Measurements from ENCODE around the gene NAPEPLD.
"Not testable (repeated sequence)": the region's sequence is repeated elsewhere in the genome, so short reads cannot be mapped to it uniquely, and the experiment has no call there.

The NAPEPLD gene

GRCh38 chr7:103159072-103159471 lies 10.2 kb upstream of the NAPEPLD start:
- not testable (repeated sequence) for H3K27ac ChIP-seq (ENCODE audit: low read depth in 2 of 2, low read length in 2 of 2); H3K9me3 ChIP-seq (ENCODE audit: control insufficient read depth in 2 of 2, low read length in 2 of 2); H3K9ac ChIP-seq (ENCODE audit: low read depth in 1 of 2, low read length in 2 of 2); H3K27me3 ChIP-seq (ENCODE audit: control insufficient read depth in 2 of 2, insufficient read depth in 2 of 2, low read length in 2 of 2); H3K4me1 ChIP-seq (ENCODE audit: control insufficient read depth in 2 of 2, insufficient read depth in 2 of 2, low read length in 2 of 2); H3K4me3 ChIP-seq (ENCODE audit: low read length in 2 of 2); H3K36me3 ChIP-seq (ENCODE audit: control insufficient read depth in 2 of 2, insufficient read depth in 2 of 2, low read length in 2 of 2)

- H3K9me3 ChIP-seq (ENCODE audit: control insufficient read depth in 2 of 2, low read length in 2 of 2); H3K9ac ChIP-seq (ENCODE audit: low read depth in 1 of 2, low read length in 2 of 2); H3K36me3 ChIP-seq (ENCODE audit: control insufficient read depth in 2 of 2, insufficient read depth in 2 of 2, low read length in 2 of 2); H3K27ac ChIP-seq (ENCODE audit: low read depth in 2 of 2, low read length in 2 of 2); H3K27me3 ChIP-seq (ENCODE audit: control insufficient read depth in 2 of 2, insufficient read depth in 2 of 2, low read length in 2 of 2): not testable (repeated sequence)
- H3K4me3 ChIP-seq (ENCODE audit: low read length in 2 of 2): peak overlapping the region in 1 of 2 donors; percentile 28
- peaks cover 13 to 20% of the 10 kb centered on the region in 2 donors for H3K4me1 ChIP-seq (ENCODE audit: control insufficient read depth in 2 of 2, insufficient read depth in 2 of 2, low read length in 2 of 2)
Observed at GRCh38 chr7:103155331-103156024, 6.6 kb upstream of the NAPEPLD start.

GRCh38 chr7:103154042-103154441 lies 5.1 kb upstream of the NAPEPLD start:
- Histone ChIP-seq H3K9ac (ENCODE audit: low read depth in 1 of 2, low read length in 2 of 2) (no peak overlapping the region), H3K9me3 (ENCODE audit: control insufficient read depth in 2 of 2, low read length in 2 of 2) (no peaks in the 10 kb centered on the region), H3K27ac (ENCODE audit: low read depth in 2 of 2, low read length in 2 of 2) (peak overlapping the region in 1 of 2 donors; percentile 42), H3K27me3 (ENCODE audit: control insufficient read depth in 2 of 2, insufficient read depth in 2 of 2, low read length in 2 of 2) (no peaks in the 10 kb centered on the region), H3K4me1 (ENCODE audit: control insufficient read depth in 2 of 2, insufficient read depth in 2 of 2, low read length in 2 of 2) (peaks cover 17 to 25% of the 10 kb centered on the region in 2 donors), H3K4me3 (ENCODE audit: low read length in 2 of 2) (no peak overlapping the region), H3K36me3 (ENCODE audit: control insufficient read depth in 2 of 2, insufficient read depth in 2 of 2, low read length in 2 of 2) (no peaks in the 10 kb centered on the region)

- Histone ChIP-seq H3K4me1 (ENCODE audit: control insufficient read depth in 2 of 2, insufficient read depth in 2 of 2, low read length in 2 of 2) (peaks cover 17 to 31% of the 10 kb centered on the region in 2 donors), H3K27ac (ENCODE audit: low read depth in 2 of 2, low read length in 2 of 2) (peak overlapping the region; percentile 94 to 99)
- H3K9ac ChIP-seq (ENCODE audit: low read depth in 1 of 2, low read length in 2 of 2); H3K4me3 ChIP-seq (ENCODE audit: low read length in 2 of 2); H3K27me3 ChIP-seq (ENCODE audit: control insufficient read depth in 2 of 2, insufficient read depth in 2 of 2, low read length in 2 of 2); H3K9me3 ChIP-seq (ENCODE audit: control insufficient read depth in 2 of 2, low read length in 2 of 2); H3K36me3 ChIP-seq (ENCODE audit: control insufficient read depth in 2 of 2, insufficient read depth in 2 of 2, low read length in 2 of 2): not testable (repeated sequence)
Observed at GRCh38 chr7:103152744-103153617, 4.1 kb upstream of the NAPEPLD start.

- not testable (repeated sequence) for H3K36me3 ChIP-seq (ENCODE audit: control insufficient read depth in 2 of 2, insufficient read depth in 2 of 2, low read length in 2 of 2); H3K9ac ChIP-seq (ENCODE audit: low read depth in 1 of 2, low read length in 2 of 2); H3K9me3 ChIP-seq (ENCODE audit: control insufficient read depth in 2 of 2, low read length in 2 of 2); H3K27me3 ChIP-seq (ENCODE audit: control insufficient read depth in 2 of 2, insufficient read depth in 2 of 2, low read length in 2 of 2)
- Histone ChIP-seq H3K4me3 (ENCODE audit: low read length in 2 of 2) (peak overlapping the region in 1 of 2 donors; percentile 15), H3K27ac (ENCODE audit: low read depth in 2 of 2, low read length in 2 of 2) (peak overlapping the region; percentile 94 to 99), H3K4me1 (ENCODE audit: control insufficient read depth in 2 of 2, insufficient read depth in 2 of 2, low read length in 2 of 2) (peaks cover 17 to 34% of the 10 kb centered on the region in 2 donors)
Observed at GRCh38 chr7:103151993-103152676, 3.2 kb upstream of the NAPEPLD start.

GRCh38 chr7:103150192-103150591 lies 1.3 kb upstream of the NAPEPLD start:
- Histone ChIP-seq H3K36me3 (ENCODE audit: control insufficient read depth in 2 of 2, insufficient read depth in 2 of 2, low read length in 2 of 2) (no peaks in the 10 kb centered on the region), H3K4me1 (ENCODE audit: control insufficient read depth in 2 of 2, insufficient read depth in 2 of 2, low read length in 2 of 2) (peaks cover 21 to 37% of the 10 kb centered on the region in 2 donors), H3K4me3 (ENCODE audit: low read length in 2 of 2) (peak overlapping the region; percentile 39 to 93), H3K9me3 (ENCODE audit: control insufficient read depth in 2 of 2, low read length in 2 of 2) (no peaks in the 10 kb centered on the region), H3K27me3 (ENCODE audit: control insufficient read depth in 2 of 2, insufficient read depth in 2 of 2, low read length in 2 of 2) (no peaks in the 10 kb centered on the region), H3K27ac (ENCODE audit: low read depth in 2 of 2, low read length in 2 of 2) (peak overlapping the region; percentile 94 to 99), H3K9ac (ENCODE audit: low read depth in 1 of 2, low read length in 2 of 2) (peak overlapping the region; percentile 85 to 92)

GRCh38 chr7:103149808-103150180 lies 895 bp upstream of the NAPEPLD start:
- H3K9ac ChIP-seq (ENCODE audit: low read depth in 1 of 2, low read length in 2 of 2): peak overlapping the region; percentile 85 to 92

GRCh38 chr7:103148131-103148993 lies 537 bp downstream of the NAPEPLD start:
- Histone ChIP-seq H3K9ac (ENCODE audit: low read depth in 1 of 2, low read length in 2 of 2) (peak overlapping the region; percentile 85 to 92), H3K4me1 (ENCODE audit: control insufficient read depth in 2 of 2, insufficient read depth in 2 of 2, low read length in 2 of 2) (peaks cover 29 to 40% of the 10 kb centered on the region in 2 donors), H3K27me3 (ENCODE audit: control insufficient read depth in 2 of 2, insufficient read depth in 2 of 2, low read length in 2 of 2) (no peaks in the 10 kb centered on the region), H3K9me3 (ENCODE audit: control insufficient read depth in 2 of 2, low read length in 2 of 2) (no peaks in the 10 kb centered on the region), H3K27ac (ENCODE audit: low read depth in 2 of 2, low read length in 2 of 2) (peak overlapping the region; percentile 94 to 99), H3K4me3 (ENCODE audit: low read length in 2 of 2) (peak overlapping the region; percentile 77 to 93), H3K36me3 (ENCODE audit: control insufficient read depth in 2 of 2, insufficient read depth in 2 of 2, low read length in 2 of 2) (peaks cover 0 to 2% of the 10 kb centered on the region in 2 donors)

More at GRCh38 chr7:103149808-103150180, 895 bp upstream of the NAPEPLD start:
- Histone ChIP-seq H3K4me3 (ENCODE audit: low read length in 2 of 2) (peak overlapping the region; percentile 77 to 93), H3K27ac (ENCODE audit: low read depth in 2 of 2, low read length in 2 of 2) (peak overlapping the region; percentile 94 to 99), H3K36me3 (ENCODE audit: control insufficient read depth in 2 of 2, insufficient read depth in 2 of 2, low read length in 2 of 2) (no peaks in the 10 kb centered on the region), H3K9me3 (ENCODE audit: control insufficient read depth in 2 of 2, low read length in 2 of 2) (no peaks in the 10 kb centered on the region), H3K4me1 (ENCODE audit: control insufficient read depth in 2 of 2, insufficient read depth in 2 of 2, low read length in 2 of 2) (peaks cover 21 to 37% of the 10 kb centered on the region in 2 donors), H3K27me3 (ENCODE audit: control insufficient read depth in 2 of 2, insufficient read depth in 2 of 2, low read length in 2 of 2) (no peaks in the 10 kb centered on the region)

- not testable (repeated sequence) for H3K4me3 ChIP-seq (ENCODE audit: low read length in 2 of 2); H3K27me3 ChIP-seq (ENCODE audit: control insufficient read depth in 2 of 2, insufficient read depth in 2 of 2, low read length in 2 of 2); H3K36me3 ChIP-seq (ENCODE audit: control insufficient read depth in 2 of 2, insufficient read depth in 2 of 2, low read length in 2 of 2); H3K9ac ChIP-seq (ENCODE audit: low read depth in 1 of 2, low read length in 2 of 2); H3K27ac ChIP-seq (ENCODE audit: low read depth in 2 of 2, low read length in 2 of 2); H3K9me3 ChIP-seq (ENCODE audit: control insufficient read depth in 2 of 2, low read length in 2 of 2)
- peaks cover 23 to 38% of the 10 kb centered on the region in 2 donors for H3K4me1 ChIP-seq (ENCODE audit: control insufficient read depth in 2 of 2, insufficient read depth in 2 of 2, low read length in 2 of 2)
Observed at GRCh38 chr7:103144754-103145153, 4.1 kb downstream of the NAPEPLD start.
